Renal pelvis (tissue), 12 donors: ENCODE measurements around the gene YPEL2. TPM values are rescaled to one million over a fixed set of nuclear protein-coding genes. Genes with fewer than 3 reads are reported as not detected.
"Not testable (repeated sequence)": the region's sequence is repeated elsewhere in the genome, so short reads cannot be mapped to it uniquely, and the experiment has no call there.

ENCODE experiments used
- DNase-seq: peaks from one replicate; pipeline ENCODE4 v3.0.0-alpha.2; 2013
- long read RNA-seq, 16 experiments: transcript quantifications; one replicate each; lab custom pipeline, GENCODE V29; 2026
- polyA plus RNA-seq, 3 donors: library from polyadenylated mRNA; unstranded; fragments of 120-200 nt; gene quantifications; one replicate each; pipeline ENCODE4 v1.2.1, GENCODE V29; 2013; ENCODE audit not compliant: insufficient read length in 3 of 3

The YPEL2 gene, protein sequence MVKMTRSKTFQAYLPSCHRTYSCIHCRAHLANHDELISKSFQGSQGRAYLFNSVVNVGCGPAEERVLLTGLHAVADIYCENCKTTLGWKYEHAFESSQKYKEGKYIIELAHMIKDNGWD
- 10 to 100 TPM; 32.1 to 47.0 (median 37.6) TPM for polyA plus RNA-seq
- long read RNA-seq, donor 1, full-length matches to known transcripts: 3 of 3 reads
- long read RNA-seq, donor 1, partial matches to known transcripts: 0 of 3 reads
- long read RNA-seq, donor 1, other reads (novel, unspliced or antisense): 0 of 3 reads
- long read RNA-seq, donor 2, full-length matches to known transcripts: 7 of 7 reads
- long read RNA-seq, donor 2, partial matches to known transcripts: 0 of 7 reads
- long read RNA-seq, donor 2, other reads (novel, unspliced or antisense): 0 of 7 reads
- long read RNA-seq, donor 3, full-length matches to known transcripts: 7 of 7 reads
- long read RNA-seq, donor 3, partial matches to known transcripts: 0 of 7 reads
- long read RNA-seq, donor 3, other reads (novel, unspliced or antisense): 0 of 7 reads
- long read RNA-seq, donor 4, full-length matches to known transcripts: 7 of 38 reads
- long read RNA-seq, donor 4, partial matches to known transcripts: 31 of 38 reads
- long read RNA-seq, donor 4, other reads (novel, unspliced or antisense): 0 of 38 reads
- long read RNA-seq, donor 5, full-length matches to known transcripts: 5 of 5 reads
- long read RNA-seq, donor 5, partial matches to known transcripts: 0 of 5 reads
- long read RNA-seq, donor 5, other reads (novel, unspliced or antisense): 0 of 5 reads
- long read RNA-seq, donor 6, full-length matches to known transcripts: 15 of 15 reads
- long read RNA-seq, donor 6, partial matches to known transcripts: 0 of 15 reads
- long read RNA-seq, donor 6, other reads (novel, unspliced or antisense): 0 of 15 reads
- long read RNA-seq, donor 7, full-length matches to known transcripts: 12 of 12 reads
- long read RNA-seq, donor 7, partial matches to known transcripts: 0 of 12 reads
- long read RNA-seq, donor 7, other reads (novel, unspliced or antisense): 0 of 12 reads
- long read RNA-seq, donor 8, full-length matches to known transcripts: 2 of 2 reads
- long read RNA-seq, donor 8, partial matches to known transcripts: 0 of 2 reads
- long read RNA-seq, donor 8, other reads (novel, unspliced or antisense): 0 of 2 reads
- long read RNA-seq, donor 9, full-length matches to known transcripts: 6 of 6 reads
- long read RNA-seq, donor 9, partial matches to known transcripts: 0 of 6 reads
- long read RNA-seq, donor 9, other reads (novel, unspliced or antisense): 0 of 6 reads
- long read RNA-seq, donor 10, full-length matches to known transcripts: 12 of 12 reads
- long read RNA-seq, donor 10, partial matches to known transcripts: 0 of 12 reads
- long read RNA-seq, donor 10, other reads (novel, unspliced or antisense): 0 of 12 reads
- long read RNA-seq, donor 11, full-length matches to known transcripts: 4 of 4 reads
- long read RNA-seq, donor 11, partial matches to known transcripts: 0 of 4 reads
- long read RNA-seq, donor 11, other reads (novel, unspliced or antisense): 0 of 4 reads
- long read RNA-seq, donor 12, full-length matches to known transcripts: 11 of 89 reads
- long read RNA-seq, donor 12, partial matches to known transcripts: 78 of 89 reads
- long read RNA-seq, donor 12, other reads (novel, unspliced or antisense): 0 of 89 reads
- long read RNA-seq, donor 13, full-length matches to known transcripts: 2 of 8 reads
- long read RNA-seq, donor 13, partial matches to known transcripts: 6 of 8 reads
- long read RNA-seq, donor 13, other reads (novel, unspliced or antisense): 0 of 8 reads
- long read RNA-seq, donor 14: 0 reads
- long read RNA-seq, donor 15: 0 reads
- long read RNA-seq, donor 16, full-length matches to known transcripts: 15 of 68 reads
- long read RNA-seq, donor 16, partial matches to known transcripts: 53 of 68 reads
- long read RNA-seq, donor 16, other reads (novel, unspliced or antisense): 0 of 68 reads

DNA sequence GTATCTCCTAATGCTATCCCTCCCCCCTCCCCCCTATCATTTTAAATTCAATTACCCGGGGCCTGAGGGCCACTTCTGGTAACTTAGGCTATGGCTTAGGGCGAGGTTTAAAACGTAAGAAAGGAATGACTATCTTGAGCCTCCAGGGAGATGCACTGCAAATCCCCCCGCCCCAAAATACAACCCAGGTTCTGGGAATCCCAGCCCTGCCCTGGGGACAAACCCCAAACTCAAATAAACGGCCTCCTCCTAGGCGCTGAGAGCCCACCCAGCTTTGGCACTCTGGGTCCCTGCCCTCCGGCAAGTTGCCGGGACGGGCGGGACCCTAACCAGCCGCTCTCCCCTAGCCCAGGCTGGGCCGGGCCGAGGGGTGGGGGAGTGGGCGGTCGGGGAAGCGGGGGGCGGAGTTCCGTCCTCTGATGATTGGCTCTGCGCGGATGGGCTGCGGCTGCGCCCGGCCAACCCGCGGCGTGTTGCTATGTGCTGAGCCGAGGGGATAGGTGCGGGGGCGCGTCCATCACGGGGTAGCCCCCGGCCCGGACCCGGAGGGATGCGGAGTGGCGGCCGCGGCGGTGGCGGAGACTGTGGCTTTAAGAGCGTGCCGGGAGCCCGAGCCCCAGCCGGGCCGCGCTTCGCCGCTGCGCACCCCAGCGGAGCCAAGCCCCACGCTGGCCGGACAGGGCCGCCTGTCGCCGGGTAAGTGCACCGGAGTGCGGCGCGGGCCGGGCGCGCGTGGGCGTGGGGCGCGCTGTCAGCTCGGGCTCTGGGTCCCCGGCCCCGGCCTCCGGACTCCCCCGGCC, at the start of gene YPEL2:
Gene YPEL2, plus strand, starts transcription at position 527 of the 800 bp plus-strand sequence. CDS start 21,755 bp downstream, outside the sequence.
- DNase-seq: peak; percentile 95

DNA sequence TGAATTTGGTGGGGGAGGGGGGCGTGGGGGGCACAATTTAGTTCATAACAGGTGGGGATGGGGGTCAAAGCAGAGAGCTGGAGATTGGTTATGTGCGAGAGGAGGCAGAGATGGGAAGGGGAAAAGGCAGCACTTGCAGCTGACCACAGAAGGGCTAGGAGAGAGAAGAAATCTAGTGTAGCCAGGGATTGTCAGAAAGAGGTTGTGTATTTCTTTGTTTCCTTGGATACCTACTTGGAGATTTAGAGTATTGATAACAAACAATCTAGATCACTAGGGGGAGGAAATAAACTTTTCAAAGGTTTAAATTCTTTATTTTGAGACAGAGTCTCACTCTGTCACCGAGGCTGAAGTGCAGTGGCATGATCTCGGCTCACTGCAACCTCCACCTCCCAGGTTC, 47.1 kb upstream of the YPEL2 start:
- no peak for DNase-seq

DNA sequence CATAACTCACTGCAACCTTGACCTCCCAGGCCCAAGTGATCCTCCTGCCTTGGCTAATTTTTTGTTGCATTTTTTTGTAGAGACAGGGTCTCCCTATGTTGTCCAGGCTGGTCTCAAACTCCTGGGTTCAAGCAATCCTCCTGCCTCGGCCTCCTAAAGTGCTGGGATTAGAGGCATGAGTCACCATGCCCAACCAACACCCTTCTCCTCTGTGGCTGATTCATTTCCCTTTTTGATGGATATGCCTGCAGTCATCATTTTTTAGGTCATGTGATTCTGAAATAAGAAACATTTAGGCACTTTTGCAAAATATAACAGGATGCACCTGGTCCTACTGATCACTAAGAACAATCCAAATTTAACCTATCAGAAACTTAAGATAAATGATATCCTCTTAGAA, 44.0 kb upstream of the YPEL2 start:
- DNase-seq: no peak

DNA sequence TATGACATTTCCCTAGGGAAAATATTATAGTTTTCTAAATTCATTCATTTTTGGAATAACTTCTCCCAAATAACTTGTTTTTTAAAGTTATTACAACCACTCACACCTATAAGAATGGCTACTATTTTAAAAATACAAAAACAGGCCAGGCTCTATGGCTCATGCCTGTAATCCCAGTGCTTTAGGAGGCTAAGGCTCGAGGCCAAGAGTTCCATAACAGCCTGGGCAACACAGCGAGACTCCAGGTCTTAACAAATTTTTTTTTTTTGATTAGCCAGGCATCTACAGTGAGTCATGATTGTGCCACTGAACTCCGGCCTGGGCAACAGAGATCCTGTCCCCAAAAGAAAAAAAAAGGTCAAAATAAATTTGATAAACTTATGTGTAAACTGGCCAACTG, 43.6 kb upstream of the YPEL2 start:
- no peak for DNase-seq

DNA sequence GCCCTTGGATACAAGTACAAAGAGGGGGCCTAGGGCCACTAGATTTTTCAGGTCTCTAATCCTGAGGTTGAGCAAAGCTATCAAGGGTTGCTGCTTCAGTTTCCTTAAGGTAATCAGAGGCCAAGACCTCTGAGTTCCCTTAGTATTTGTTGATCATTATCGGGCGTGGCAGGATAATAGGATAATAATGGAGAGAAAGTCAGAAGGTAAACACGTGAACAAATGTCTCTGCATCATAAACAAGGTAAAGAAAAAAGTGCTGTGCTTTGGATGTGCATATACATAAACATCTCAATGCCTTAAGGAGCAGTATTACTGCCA, 41.5 kb upstream of the YPEL2 start:
- no peak for DNase-seq

DNA sequence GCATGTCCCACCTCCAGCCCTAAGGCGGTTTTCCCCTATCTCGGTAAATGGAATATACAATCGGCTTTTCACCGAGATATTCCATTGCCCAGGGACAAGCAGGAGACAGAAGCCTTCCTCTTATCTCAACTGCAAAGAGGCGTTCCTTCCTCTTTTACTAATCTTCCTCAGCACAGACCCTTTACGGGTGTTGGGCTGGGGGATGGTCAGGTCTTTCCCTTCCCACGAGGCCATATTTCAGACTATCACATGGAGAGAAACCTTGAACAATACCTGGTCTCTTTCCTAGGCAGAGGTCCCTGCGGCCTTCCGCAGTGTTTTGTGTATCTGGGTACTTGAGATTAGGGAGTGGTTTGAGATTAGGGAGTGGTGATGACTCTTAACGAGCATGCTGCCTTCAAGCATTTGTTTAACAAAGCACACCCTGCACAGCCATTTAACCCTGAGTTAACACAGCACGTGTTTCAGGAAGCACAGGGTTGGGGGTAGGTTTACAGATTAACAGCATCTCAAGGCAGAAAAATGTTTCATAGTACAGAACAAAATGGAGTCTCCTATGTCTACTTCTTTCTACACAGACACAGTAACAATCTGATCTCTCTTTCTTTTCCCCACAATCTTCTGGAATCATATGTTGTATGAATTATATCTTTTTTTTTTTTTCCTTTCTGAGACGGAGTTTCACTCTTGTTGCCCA, 41.0 kb upstream of the YPEL2 start:
- not testable (repeated sequence) for DNase-seq

DNA sequence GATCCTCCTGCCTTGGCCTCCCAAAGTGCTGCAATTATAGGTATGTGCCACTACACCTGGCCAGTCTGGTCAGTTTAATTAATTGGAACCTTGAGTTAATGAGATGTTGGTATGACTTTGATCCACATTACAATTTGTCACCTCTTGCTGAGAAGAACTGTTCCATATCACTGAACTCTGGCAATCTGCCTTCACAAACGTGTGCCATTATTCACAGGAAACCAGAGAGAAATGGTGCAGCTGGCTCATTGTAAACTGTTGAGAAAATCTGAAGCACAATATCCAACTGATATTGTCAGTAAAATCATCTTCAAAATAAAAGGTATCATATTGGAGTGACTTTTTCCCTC, 39.3 kb upstream of the YPEL2 start:
- DNase-seq: no peak

DNA sequence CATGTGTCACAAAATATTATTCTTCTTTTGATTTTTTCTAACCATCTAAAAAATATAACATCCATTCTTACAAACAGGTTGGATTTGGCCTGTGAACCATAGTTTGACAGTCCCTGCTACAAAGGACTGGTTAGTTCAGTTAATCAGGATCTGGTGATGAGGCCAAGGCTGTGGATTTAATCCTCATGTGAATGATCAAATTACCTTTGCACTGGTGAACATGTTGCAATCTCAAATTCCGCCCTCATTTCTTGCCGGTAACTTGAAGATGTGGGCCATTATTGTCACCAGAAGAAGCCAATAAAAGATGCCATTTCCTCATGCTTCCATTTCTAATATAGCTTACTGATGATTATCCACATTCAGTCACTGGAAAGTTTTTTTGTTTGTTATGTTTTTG, 35.3 kb upstream of the YPEL2 start:
- DNase-seq: no peak

DNA sequence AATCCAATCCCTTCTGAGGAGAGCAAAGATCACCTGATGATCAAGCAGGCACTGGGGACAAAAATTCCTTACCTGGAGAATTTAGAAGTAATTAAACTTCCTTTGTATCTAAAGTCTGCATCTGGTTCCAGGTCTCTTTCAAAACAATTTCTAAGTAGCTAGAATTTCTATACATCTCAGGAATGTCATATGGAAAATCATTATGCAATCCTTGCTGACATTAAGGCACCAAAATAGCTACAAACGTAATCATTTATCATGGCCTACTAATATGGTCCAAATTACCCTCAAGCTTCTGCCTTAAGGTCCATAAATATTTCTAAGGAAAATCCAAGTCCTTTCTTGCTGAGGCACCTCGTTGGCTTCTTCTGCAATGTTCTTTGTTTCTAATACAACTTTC, 32.9 kb upstream of the YPEL2 start:
- DNase-seq: no peak

DNA sequence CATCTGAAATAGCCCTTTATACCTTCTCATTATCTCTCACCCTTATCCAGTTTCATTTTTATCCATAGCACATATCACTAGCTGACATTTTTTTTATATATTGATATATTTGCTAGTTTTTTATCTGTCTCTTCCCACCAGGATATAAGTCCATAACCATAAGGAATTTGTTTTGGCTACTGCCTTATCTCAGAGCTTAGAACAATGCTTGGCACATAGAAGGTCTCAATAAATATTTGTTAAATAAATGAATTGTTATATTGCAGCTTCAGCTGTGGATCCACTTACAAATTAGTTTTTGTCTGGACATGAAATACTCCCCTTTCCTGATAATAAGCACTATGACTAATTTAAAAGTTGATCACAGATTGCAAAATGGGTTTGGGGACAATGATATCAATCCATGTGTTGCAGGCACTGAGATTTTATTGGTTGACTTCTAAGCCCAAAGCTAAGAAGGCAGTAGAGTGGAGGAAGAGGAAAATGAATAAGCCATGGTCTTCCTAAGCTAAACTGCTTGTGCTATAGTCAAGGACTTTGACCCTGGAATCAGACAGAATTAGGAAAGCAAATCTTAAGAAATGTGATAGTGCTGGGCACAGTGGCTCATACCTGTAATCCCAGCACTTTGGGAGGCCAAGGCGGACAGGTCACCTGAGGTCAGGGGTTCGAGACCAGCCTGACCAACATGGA, 31.9 kb upstream of the YPEL2 start:
- DNase-seq: no peak

DNA sequence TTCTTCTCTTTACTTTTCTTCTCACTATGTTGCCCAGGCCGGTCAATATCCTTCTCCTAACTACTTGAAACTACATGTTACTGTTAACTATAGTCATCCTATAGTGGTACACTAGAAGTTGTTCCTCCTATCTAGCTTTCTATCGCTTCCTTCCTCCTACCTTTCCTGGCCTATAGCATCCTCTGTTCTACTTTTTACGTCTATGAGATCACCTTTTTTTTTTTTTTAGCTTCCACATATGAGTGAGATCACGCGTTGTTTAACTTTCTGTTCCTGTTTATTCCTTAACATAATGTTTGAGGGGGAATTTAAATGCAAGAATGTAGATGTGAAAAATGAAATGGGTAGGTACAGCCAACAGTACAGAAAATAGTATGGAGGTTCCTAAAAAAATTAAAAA, 30.5 kb upstream of the YPEL2 start:
- DNase-seq: no peak

DNA sequence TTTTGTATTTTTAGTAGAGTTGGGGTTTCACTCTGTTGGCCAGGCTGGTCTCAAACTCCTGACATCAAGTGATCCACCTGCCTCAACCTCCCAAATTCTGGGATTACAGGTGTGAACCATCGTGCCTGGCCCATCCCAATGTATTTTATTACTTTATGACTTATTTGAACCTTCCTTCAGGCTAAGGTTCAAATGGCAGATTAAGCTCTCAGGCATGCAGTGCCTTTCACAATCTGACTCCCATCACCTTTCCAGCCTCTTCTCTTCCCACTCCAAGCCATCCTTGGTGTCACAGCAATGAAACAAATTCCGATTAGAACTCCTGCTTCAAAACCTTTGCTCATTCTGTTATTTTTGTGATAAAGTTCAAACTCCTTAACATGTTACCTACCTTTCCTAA, 26.6 kb upstream of the YPEL2 start:
- no peak for DNase-seq

DNA sequence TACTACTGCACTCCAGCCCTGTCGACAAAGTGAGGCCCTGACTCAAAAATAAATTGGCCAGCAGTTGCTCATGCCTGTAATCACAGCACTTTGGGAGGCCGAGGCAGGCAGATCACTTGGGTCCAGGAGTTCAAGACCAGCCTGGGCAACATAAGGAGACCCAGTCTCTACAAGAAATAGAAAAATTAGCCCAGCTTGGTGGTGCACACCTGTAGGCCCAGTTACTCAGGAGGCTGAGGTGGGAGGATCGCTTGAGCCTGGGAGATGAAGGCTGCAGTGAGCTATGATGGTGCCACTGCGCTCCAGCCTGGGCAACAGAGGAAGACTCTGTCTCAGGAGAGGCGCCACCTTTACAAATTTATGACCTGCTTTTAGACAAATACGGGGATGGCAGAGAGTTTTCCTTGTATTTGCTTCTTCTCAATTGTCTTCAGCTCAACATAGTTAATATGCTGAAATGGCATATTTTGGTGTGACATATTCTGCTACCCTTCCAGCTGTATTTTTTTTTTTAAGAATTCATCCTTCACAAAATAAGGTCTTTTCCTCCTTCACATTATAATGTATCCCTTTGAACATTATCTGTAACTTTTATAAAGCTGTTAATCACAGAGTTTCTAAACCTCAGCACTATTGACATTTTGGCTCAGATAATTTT, 21.1 kb upstream of the YPEL2 start:
- DNase-seq: no peak

DNA sequence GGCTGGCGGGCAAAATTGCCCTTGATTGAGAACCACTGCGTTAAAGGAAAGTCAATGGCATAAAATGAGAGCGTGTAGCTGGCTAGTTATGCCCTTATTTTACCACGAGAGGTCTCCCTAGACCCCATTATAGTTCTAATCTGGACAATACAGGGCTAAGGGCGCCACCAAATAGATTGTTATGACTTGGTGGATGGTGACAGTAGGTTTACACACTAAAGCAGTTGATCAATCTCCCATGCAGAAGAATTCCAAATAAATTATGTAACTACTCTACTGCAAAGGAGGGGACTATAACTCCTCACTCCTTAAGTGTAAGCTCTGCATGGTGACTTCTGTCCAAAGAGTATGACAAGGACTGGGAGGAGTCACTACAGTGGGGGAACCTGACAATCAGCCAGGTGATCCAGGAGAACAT, 20.4 kb upstream of the YPEL2 start:
- DNase-seq: no peak

DNA sequence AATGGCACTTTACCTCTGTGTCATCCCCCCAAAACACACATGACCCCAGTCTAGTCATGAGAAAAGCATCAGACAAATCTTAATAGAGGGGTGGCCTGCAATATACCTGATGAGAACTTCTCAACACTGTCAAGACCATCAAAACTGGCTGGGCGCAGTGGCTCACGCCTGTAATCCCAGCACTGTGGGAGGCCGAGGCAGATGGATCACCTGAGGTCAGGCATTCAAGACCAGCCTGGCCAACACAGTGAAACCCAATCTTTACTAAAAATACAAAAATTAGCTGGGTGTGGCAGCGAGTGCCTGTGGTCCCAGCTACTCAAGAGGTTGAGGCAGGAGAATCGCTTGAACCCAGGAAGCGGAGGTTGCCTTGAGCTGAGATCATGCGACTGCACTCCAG, 19.9 kb upstream of the YPEL2 start:
- not testable (repeated sequence) for DNase-seq

DNA sequence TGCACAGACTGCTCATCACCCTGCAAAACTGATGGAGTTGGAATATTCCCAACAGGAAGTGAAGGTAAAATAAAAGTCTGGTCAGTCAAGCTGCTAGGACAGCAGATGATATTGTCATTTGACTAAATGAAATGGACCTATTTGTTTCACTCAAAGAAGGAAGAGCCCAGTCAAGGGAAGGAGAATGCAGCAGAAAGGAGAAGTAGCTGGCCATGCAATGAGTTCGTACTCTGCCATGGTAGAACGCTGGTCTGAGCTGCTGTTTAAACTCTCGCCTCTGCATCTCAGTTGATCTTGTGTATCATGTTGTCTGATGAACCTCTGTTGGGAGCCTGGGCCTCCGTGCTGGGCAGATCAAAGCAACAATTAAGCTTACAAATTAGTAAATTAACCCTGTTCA, 15.6 kb upstream of the YPEL2 start:
- DNase-seq: no peak

DNA sequence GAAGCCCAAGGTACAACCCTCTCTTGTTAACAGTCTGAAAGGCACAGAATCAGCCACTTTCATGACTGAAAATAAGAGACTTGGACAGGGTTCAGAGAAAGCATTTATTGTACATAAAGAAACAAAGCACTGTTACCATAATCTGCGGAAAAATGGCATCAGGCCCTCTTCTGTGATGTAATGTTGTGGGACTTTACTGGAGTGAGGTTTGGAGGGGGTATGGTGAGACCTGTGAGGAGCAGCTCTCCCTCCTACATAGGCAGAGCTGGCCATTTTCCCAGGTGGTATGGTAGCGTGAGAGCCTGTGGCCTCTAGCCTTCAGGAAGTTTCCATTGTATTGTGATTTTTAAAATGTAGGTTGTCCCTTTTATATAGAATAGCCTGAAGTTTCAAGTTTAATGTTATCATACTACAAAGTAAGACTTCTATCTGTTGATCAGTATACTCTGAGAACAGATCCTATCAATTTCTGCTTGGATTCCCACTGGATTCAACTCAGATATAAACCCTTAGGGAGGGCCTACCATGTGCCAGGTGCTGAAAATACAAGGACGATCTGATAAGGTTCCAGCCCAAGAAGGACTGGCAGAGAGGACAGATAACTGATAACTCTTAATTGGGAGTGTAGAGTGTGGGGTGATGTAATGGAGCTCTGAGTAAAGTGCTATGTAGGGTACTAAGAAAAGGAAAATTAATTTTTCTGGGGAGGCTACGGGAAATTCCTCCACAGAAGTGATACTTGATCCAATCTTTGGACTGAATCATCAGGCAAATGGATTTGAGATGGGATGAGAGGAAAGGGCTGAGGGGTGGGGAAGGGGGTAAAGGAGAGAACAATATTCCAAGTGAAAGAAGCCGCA, 4.1 kb upstream of the YPEL2 start:
- DNase-seq: no peak
